SK-N-SH treated with all-trans-retinoic acid at 6 μM for 48 hours (cell line): ENCODE measurements around the gene SLC25A22.

Source experiments
- ATAC-seq: fragments of 200-7000 bp; cut with Tn5 transposase; 3 replicates; pipeline ENCODE4 v1.9.1; 2020; ENCODE audit warnings: mild to moderate bottlenecking, moderate library complexity
- ARNTL ChIP-seq: fragments of 450-650 bp; formaldehyde crosslinking; IDR thresholded peaks from 2 replicates; pipeline ENCODE4 v1.5.0; 2020; ENCODE audit warnings: low read depth, mild to moderate bottlenecking, moderate library complexity, borderline replicate concordance
- BACH2 ChIP-seq: fragments of 250-450 bp; sonication (Bioruptor Pico); IDR thresholded peaks from 2 replicates; pipeline ENCODE4 v1.9.0; 2021; ENCODE audit warnings: mild to moderate bottlenecking, borderline replicate concordance
- CSDC2 ChIP-seq: fragments of 250-450 bp; sonication (Bioruptor Pico); IDR thresholded peaks from 2 replicates; pipeline ENCODE4 v1.5.0; 2020; ENCODE audit warnings: mild to moderate bottlenecking, moderate library complexity
- ESRRG ChIP-seq: fragments of 250-450 bp; sonication (Bioruptor Pico); IDR thresholded peaks from 2 replicates; pipeline ENCODE4 v1.6.1; 2021; ENCODE audit warnings: mild to moderate bottlenecking
- GLIS3 ChIP-seq: fragments of 250-450 bp; sonication (Bioruptor Pico); IDR thresholded peaks from 2 replicates; pipeline ENCODE4 v1.5.0; 2020; ENCODE audit warnings: mild to moderate bottlenecking, moderate library complexity
- OSR1 ChIP-seq: fragments of 250-450 bp; sonication (Bioruptor Pico); IDR thresholded peaks from 2 replicates; pipeline ENCODE4 v1.8.0; 2022; ENCODE audit warnings: moderate library complexity, mild to moderate bottlenecking, inconsistent platforms
- PPARA ChIP-seq: fragments of 250-450 bp; sonication (Bioruptor Pico); IDR thresholded peaks from 2 replicates; pipeline ENCODE4 v1.5.0; 2020; ENCODE audit warnings: mild to moderate bottlenecking, borderline replicate concordance
- RARB ChIP-seq: fragments of 250-450 bp; sonication (Bioruptor Pico); IDR thresholded peaks from 2 replicates; pipeline ENCODE4 v1.8.0; 2021; ENCODE audit warnings: mild to moderate bottlenecking, moderate library complexity
- SNAI2 ChIP-seq: fragments of 250-450 bp; sonication (Bioruptor Pico); IDR thresholded peaks from 2 replicates; pipeline ENCODE4 v1.5.0; 2020; ENCODE audit warnings: mild to moderate bottlenecking, moderate library complexity
- TCF4 ChIP-seq: fragments of 250-450 bp; sonication (Bioruptor Pico); IDR thresholded peaks from 2 replicates; pipeline ENCODE4 v1.8.0; 2021; ENCODE audit warnings: mild to moderate bottlenecking, moderate library complexity, borderline replicate concordance
- TOX ChIP-seq: fragments of 250-450 bp; sonication (Bioruptor Pico); IDR thresholded peaks from 2 replicates; pipeline ENCODE4 v1.8.0; 2021; ENCODE audit warnings: mild to moderate bottlenecking, moderate library complexity, borderline replicate concordance
- ZC3H10 ChIP-seq: fragments of 250-450 bp; sonication (Bioruptor Pico); IDR thresholded peaks from 2 replicates; pipeline ENCODE4 v1.5.1; 2021; ENCODE audit warnings: mild to moderate bottlenecking, moderate library complexity
- ZFP30 ChIP-seq: fragments of 450-650 bp; formaldehyde crosslinking; IDR thresholded peaks from 2 replicates; pipeline ENCODE4 v1.5.0; 2022; ENCODE audit warnings: mild to moderate bottlenecking, moderate library complexity
- ZNF565 ChIP-seq: fragments of 450-650 bp; formaldehyde crosslinking; conservative IDR thresholded peaks from 2 replicates; pipeline ENCODE4 v1.5.0; 2020; ENCODE audit warnings: low read depth, mild to moderate bottlenecking, moderate library complexity
- ZNF70 ChIP-seq: fragments of 450-650 bp; formaldehyde crosslinking; IDR thresholded peaks from 2 replicates; pipeline ENCODE4 v1.5.0; 2020; ENCODE audit warnings: mild to moderate bottlenecking, moderate library complexity
- ZNF8 ChIP-seq: fragments of 450-650 bp; formaldehyde crosslinking; IDR thresholded peaks from 2 replicates; pipeline ENCODE4 v1.5.0; 2020; ENCODE audit warnings: mild to moderate bottlenecking, moderate library complexity
- TF ChIP-seq, protein P1 (sequence below): fragments of 250-450 bp; sonication (Bioruptor Pico); IDR thresholded peaks from 2 replicates; pipeline ENCODE4 v1.5.1; 2020; ENCODE audit warnings: low read depth, mild to moderate bottlenecking, moderate library complexity
- TF ChIP-seq, protein P2 (sequence below): fragments of 250-450 bp; sonication (Bioruptor Pico); IDR thresholded peaks from 2 replicates; pipeline ENCODE4 v1.8.0; 2021; ENCODE audit warnings: low read depth, mild to moderate bottlenecking, moderate library complexity, borderline replicate concordance
- TF ChIP-seq, protein P3 (sequence below): fragments of 250-450 bp; sonication (Bioruptor Pico); IDR thresholded peaks from 2 replicates; pipeline ENCODE4 v1.8.0; 2020; ENCODE audit warnings: mild to moderate bottlenecking, moderate library complexity, borderline replicate concordance

The SLC25A22 gene

DNA sequence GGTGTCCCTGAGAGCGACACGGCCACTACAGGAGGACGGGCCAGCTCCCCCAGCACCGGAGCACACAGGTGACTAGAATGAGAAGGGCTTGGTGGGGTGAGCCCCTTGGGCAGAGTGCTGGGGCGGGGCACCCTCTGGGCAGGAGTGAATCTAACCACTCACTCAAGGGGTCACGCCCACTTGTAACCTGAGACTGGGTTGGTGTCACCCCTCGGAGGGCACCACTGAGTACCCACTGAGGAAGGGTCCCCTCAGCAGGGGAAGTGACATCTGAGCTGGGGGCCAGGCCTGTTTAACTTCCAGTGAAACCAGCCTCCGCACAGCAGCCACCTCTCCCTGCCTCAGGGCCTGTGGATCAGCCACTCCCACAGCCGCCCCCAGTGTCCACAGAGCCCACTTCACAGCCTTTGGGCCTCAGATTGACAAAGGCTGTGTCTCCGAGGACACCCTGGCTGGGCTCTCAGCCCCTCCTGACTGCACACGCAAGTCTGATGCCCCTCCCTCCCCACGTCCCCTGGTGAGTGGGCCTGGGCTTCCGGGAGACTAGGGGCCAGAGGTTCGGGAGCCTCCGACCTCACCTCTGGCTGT is 26.4 kb downstream of the SLC25A22 start:
- no peak for ATAC-seq
- TF ChIP-seq TCF4 (no peak), ZNF8 (CRISPR knock-in tag) (no peak), TOX (no peak), BACH2 (no peak), ESRRG (CRISPR knock-in tag) (no peak), PPARA (CRISPR knock-in tag) (no peak), SNAI2 (CRISPR knock-in tag) (no peak), RARB (CRISPR knock-in tag) (no peak), ZC3H10 (no peak), ZFP30 (CRISPR knock-in tag) (no peak)

DNA sequence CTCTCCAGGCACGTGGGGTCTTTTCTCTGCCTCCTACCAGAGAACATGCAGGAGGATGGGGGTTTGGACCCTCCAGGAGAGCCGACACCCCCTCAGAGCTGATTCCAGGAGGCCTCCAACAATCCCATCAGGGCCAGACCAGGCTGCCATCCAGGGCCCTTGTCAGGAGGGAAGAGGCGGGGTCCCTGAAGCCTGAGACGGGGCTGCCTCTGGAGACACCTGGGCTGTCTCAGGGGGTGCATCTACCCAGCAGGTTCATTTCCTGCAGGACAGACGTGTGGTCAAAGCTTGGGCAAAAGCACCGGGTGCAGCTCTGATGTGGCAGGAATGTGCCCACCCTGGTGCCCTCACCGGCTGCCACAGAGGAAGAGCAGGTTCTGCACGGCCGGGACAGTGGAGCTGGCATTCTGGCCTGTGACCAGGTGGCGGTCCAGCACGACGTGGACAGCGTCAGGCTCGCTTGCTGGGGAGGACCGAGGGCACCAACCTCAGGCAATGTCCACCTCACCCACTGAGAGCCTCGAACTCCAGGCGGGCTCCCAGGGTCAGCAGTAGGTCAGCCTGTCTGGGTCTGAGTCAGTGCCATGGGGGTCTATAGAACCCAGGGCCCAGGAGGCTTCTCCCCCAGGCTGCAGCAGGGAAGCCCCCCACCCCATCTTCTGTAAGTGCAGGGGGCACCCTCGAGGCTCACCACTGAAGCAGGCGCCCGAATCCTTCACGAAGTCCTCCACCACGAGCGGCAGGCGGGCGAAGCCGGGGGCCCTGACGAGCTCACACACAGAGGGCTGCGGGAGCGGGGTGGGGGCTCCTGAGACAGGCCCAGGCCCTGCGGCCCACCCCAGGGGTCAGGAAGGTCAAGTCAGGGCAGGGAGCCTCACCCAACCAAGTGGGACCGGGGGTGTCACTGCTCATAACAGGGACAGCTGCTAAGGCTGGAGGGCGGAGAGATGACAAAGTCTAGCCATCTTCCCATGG is 27.2 kb downstream of the SLC25A22 start:
- ATAC-seq = no peak
- TF ChIP-seq OSR1 (CRISPR knock-in tag) (no peak), RARB (CRISPR knock-in tag) (no peak), CSDC2 (no peak), ZNF8 (CRISPR knock-in tag) (no peak), TOX (no peak), BACH2 (no peak), ARNTL (CRISPR knock-in tag) (no peak), ZC3H10 (no peak), ZFP30 (CRISPR knock-in tag) (no peak), TCF4 (no peak), SNAI2 (CRISPR knock-in tag) (no peak)
- TF ChIP-seq, protein P1, sequence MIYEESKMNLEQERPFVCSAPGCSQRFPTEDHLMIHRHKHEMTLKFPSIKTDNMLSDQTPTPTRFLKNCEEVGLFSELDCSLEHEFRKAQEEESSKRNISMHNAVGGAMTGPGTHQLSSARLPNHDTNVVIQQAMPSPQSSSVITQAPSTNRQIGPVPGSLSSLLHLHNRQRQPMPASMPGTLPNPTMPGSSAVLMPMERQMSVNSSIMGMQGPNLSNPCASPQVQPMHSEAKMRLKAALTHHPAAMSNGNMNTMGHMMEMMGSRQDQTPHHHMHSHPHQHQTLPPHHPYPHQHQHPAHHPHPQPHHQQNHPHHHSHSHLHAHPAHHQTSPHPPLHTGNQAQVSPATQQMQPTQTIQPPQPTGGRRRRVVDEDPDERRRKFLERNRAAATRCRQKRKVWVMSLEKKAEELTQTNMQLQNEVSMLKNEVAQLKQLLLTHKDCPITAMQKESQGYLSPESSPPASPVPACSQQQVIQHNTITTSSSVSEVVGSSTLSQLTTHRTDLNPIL (CRISPR knock-in tag) = no peak

DNA sequence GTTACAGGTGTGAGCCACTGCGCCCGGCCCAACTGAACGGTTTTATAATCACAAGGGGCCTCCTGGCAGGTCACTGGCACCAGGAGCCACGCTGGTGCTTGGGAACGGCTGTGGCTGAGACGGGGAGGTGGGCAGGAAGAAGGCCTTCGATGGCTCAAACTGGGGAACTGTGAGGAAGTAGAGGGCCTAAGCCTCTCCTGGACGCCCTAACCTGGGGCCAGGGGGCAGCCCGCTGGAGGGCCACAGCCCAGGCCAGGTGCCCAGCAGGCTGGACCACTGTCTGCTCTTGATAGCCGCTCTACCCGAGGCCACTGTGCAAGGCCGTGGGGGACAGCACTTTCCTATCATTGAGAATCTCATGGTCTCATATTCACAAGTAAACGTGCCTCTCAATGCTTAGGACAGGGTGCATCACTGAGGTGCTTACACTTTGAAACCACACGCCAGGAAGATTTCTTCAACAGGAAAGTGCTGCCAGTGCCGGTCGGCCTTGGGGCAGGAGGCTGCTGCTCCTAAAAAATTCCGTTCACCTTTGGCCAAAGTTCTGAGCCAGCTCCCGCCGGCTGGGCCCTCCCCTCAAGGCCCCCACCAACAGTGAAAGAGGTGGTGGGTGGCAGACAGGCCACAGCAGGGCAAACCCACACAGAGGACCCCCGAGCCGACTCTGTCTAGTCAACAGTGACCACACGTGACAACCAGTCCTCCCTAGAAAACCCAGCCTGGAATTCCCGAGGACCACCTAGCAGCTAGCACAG is 28.0 kb downstream of the SLC25A22 start:
- no peak for ATAC-seq
- TF ChIP-seq GLIS3 (CRISPR knock-in tag) (no peak), ESRRG (CRISPR knock-in tag) (no peak), ZNF70 (CRISPR knock-in tag) (no peak)
- TF ChIP-seq, protein P2, sequence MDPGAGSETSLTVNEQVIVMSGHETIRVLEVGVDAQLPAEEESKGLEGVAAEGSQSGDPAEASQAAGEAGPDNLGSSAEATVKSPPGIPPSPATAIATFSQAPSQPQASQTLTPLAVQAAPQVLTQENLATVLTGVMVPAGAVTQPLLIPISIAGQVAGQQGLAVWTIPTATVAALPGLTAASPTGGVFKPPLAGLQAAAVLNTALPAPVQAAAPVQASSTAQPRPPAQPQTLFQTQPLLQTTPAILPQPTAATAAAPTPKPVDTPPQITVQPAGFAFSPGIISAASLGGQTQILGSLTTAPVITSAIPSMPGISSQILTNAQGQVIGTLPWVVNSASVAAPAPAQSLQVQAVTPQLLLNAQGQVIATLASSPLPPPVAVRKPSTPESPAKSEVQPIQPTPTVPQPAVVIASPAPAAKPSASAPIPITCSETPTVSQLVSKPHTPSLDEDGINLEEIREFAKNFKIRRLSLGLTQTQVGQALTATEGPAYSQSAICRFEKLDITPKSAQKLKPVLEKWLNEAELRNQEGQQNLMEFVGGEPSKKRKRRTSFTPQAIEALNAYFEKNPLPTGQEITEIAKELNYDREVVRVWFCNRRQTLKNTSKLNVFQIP (CRISPR knock-in tag) = no peak
- TF ChIP-seq, protein P3, sequence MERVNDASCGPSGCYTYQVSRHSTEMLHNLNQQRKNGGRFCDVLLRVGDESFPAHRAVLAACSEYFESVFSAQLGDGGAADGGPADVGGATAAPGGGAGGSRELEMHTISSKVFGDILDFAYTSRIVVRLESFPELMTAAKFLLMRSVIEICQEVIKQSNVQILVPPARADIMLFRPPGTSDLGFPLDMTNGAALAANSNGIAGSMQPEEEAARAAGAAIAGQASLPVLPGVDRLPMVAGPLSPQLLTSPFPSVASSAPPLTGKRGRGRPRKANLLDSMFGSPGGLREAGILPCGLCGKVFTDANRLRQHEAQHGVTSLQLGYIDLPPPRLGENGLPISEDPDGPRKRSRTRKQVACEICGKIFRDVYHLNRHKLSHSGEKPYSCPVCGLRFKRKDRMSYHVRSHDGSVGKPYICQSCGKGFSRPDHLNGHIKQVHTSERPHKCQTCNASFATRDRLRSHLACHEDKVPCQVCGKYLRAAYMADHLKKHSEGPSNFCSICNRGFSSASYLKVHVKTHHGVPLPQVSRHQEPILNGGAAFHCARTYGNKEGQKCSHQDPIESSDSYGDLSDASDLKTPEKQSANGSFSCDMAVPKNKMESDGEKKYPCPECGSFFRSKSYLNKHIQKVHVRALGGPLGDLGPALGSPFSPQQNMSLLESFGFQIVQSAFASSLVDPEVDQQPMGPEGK (CRISPR knock-in tag) = no peak
- TF ChIP-seq, protein P1 (CRISPR knock-in tag) = no peak

DNA sequence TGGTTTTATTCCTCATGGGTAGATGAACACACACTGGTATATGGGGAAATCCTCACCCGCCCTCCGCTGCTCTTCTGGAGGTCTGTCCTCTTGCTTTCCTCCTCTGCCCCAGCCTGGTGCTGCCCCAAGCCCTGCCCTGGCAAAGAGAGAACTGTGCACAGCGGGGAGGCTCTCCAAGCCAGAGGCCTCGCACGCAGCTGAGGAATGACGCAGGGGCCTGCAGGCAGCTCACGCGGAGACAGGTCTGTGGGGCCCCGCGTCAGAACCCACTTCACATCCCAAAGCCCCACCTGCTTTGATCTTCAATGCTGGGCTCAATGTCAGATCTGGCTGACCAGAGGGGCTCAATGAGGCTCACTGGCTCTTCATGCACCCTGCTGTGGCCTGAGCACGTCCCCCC is 30.8 kb downstream of the SLC25A22 start:
- TF ChIP-seq TOX = no peak
- no peak for TF ChIP-seq ARNTL (CRISPR knock-in tag)
- TF ChIP-seq SNAI2 (CRISPR knock-in tag) = no peak
- no peak for TF ChIP-seq TCF4
- TF ChIP-seq ZNF565 (CRISPR knock-in tag) = no peak
- TF ChIP-seq, all 23 proteins: peak for 0
- no peak for ATAC-seq
